Measurements from ENCODE around the gene LRRC45.

- TF ChIP-seq CTCF (IDR thresholded peaks at IDR 0.05) = no peak
- TF ChIP-seq POLR2A (IDR thresholded peaks at IDR 0.05) = no peak
Observed at GRCh38 chr17:82013341-82013740, 9.8 kb upstream of the LRRC45 start.

Data from heart left ventricle (tissue), 13 donors.